Glomerular visceral epithelial cell (primary cell): ENCODE results near the gene DGKI.

Source experiments
- DNase-seq: peaks from one replicate; pipeline ENCODE4 v3.0.0-alpha.2; 2016; ENCODE audit errors: extremely low spot score

Gene DGKI

DNA sequence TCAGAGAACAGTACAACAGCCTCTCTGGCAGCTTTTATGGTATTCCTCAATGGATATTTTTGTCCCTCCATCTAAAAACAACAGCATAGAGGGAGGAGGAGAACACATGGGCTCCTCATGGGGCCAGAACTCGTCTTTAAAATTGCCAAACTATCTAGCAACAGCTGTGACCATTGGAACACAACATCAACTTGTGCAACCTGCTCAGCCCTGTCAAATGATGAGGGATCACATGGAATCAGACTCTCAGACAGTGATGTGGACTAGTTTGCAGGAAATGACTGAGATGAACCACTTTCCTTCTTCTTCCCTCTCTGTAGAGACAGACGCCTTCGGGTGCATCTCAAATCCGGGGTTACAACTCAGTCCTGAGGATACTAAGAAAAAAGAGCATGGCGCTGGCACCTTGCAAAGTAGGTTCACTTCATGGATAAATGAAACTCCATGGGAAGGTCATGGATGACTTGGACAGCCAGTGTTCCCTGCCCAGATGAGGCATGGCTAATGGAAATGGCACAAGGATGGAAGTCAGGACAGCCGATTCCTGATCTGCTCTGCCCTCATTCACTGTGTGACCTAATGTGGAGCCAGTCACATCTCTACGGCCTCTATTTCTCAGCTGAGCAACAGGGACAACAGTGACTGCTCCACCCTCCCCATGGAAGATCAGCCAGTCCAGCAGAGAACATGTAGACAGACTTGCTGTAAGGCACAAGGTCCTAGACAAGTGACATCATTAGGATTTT, 24.6 kb upstream of the DGKI start:
- DNase-seq = no peak

DNA sequence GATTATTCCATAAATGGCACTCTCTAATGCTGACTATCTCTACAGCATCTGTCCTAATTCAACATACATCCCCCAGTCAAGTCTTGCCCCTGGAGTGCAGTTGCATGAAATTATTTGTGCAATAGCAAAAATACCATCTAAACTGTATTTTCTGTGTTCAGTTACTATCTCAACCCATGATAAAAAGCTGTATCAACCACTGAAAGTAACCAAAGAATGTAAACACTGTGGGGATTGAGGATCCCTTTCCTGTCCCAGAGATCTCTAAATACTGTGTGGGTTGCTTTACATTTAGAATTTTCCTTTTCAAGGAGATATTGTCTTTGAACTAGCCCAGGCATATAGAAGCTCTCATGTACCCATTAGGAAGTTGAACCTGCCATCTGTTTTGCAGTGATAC, 23.9 kb upstream of the DGKI start:
- no peak for DNase-seq

DNA sequence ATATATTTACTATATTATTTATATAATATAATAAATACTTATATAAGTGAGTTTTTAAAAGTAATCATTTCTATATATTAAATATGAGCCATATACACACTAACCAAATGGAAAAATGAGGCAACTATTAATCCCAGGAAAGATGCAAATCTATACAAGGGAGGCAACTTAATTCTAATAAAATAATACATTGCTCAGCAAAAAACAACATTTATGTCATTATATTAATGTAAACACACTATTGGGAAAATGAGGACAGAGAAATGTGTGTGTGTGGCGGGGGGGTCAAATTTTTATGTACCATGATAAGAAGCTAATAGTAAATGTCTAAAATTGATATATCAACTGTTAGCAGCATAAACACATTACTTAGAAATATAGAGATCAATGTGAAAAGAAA, 23.3 kb upstream of the DGKI start:
- no peak for DNase-seq

DNA sequence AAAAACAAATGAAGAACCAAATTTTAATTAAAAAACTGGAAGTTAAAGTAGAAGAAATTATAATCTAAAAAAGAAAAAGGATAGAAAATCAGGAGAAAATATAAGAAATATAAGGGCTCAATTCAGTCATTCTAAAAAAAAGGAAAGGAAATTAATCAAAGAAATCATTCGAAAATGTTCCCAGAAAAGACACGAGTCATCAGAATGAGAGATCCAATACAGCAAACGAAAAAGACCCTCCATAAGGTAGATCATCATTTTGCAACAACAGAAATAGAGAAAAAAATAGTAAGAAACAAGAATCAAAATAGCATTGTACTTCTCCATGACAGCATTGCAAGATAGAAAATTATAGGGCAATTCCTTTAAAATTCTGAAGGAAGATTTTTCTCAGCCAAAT, 22.5 kb upstream of the DGKI start:
- DNase-seq = no peak

DNA sequence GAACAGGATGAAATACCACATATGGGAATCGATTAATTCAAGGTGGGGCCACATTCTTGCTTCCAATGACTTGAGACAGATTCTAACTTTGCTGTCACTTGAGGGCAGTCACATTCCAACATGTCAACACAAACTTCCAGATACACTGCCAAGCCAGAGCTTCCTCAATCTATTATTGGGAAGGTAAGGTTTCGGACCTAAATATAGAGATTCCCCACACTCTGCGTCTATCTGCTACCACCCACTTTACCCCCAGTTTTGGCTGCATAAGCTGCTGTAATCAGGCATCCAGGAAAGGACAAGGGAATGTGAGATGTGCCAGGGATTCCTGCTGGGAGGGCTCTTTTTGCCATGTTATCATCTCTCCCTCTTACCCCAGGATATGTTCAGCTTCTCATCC, 20.5 kb upstream of the DGKI start:
- DNase-seq = no peak

DNA sequence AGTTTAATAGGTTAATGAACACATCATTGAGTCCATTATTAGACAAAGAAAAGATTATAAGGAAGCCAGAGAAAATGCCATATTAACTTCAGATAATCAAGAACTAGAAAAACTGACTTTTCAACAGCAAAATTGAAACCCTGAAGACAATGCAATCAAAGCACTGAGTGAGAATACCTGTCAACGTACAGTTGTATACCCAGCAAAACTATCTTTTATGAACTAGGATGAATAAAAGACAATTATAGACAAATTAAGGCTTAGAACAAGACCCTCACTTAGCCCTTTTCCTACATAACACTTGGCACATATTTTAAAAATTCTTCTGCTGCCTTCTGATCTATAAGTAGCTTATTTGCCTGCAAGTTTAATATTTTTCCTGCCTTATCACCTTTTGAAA, 19.0 kb upstream of the DGKI start:
- DNase-seq = no peak

DNA sequence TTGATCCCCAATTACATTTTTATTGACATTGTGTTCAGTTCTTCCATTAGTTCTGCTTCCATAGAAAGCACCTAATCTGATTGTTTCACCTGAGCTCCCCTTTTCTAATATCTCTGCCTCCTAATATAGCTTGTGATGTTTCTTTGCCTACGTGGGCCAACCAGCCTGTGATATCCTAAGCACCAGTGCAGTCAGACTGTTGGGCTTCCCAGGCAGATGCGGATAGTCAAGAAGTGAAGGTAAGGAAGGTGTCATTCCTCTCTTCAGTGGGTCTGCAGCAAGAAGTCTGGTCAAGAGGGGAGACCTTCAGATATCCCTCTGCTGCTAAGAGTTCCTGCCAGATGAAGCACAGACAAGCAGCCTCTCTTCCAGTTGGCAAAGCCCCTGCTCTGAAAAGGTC, 16.2 kb upstream of the DGKI start:
- DNase-seq = no peak

DNA sequence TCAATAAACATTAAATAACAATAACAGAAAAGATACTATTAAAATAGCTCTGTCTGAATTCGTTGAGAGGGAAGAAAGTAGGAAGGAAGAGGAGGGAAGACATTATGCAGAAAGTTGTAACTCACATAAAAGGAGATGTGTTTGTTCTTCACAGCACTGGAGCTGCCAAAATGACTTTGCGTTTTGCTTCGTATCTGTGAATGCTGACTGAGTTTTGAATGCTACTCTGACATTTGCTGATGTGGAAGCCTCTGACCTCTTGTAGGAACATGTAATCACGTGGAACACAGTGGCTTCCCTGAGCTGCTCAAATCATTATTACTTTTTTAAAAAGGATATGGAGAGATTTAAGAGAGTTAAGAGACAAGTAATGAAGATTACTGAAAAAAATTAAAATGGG, 15.6 kb upstream of the DGKI start:
- DNase-seq = no peak

DNA sequence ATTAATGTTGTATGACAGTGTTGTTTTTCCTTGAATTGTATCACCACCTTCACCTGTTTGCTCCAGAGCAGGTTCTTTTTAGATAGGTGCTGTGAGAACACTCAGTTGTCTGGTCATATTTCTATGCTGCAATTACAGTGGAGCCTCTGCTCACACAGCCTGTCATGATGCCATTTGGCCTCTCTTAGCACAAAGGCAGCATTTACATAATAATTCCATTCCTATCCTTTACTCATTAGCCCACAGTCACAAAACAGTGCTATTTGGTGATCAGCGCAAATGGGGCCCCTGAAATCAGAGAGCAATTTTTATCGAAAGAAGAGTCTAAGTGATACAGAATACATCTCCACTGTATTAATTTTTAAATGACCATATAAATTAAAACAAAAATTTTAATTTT, 13.8 kb upstream of the DGKI start:
- DNase-seq = no peak

DNA sequence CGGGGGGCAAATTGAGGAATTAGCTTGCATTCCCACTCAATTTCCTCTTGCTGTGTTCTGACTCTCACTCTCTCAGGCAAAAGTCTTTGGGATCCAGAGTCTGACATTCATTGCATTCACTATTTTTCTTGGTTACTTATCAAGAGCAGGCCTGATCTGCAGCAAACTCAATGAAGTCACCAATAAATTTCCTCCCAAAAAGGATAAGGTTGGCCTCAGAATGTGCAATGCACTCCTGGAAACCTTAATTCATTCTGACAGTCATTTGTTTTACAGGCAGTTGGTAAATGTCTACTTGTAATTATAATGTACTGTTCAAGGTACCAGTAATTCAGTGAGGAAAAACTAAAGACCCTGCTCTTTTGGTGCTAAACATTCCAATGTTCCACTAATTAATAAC, 6.3 kb upstream of the DGKI start:
- DNase-seq = no peak

DNA sequence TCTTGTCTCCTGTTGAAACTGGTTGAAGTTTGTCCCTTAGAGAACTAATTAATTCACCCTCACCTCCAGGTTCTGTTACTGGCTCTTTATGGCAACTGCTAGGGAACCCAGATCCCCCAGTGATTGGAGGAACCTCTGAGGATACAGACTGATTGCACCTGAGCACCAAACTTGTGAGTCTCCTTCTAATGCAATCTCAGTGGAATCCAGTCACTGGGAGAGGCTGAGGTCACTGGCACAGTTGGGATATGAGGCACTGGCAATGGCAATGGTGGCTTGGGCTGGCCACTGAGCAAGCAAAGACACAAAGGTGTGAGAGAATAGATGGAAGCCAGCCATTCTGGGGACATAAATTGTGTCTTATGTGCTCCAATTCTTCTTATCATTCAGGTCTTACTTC, 5.3 kb upstream of the DGKI start:
- DNase-seq = no peak

DNA sequence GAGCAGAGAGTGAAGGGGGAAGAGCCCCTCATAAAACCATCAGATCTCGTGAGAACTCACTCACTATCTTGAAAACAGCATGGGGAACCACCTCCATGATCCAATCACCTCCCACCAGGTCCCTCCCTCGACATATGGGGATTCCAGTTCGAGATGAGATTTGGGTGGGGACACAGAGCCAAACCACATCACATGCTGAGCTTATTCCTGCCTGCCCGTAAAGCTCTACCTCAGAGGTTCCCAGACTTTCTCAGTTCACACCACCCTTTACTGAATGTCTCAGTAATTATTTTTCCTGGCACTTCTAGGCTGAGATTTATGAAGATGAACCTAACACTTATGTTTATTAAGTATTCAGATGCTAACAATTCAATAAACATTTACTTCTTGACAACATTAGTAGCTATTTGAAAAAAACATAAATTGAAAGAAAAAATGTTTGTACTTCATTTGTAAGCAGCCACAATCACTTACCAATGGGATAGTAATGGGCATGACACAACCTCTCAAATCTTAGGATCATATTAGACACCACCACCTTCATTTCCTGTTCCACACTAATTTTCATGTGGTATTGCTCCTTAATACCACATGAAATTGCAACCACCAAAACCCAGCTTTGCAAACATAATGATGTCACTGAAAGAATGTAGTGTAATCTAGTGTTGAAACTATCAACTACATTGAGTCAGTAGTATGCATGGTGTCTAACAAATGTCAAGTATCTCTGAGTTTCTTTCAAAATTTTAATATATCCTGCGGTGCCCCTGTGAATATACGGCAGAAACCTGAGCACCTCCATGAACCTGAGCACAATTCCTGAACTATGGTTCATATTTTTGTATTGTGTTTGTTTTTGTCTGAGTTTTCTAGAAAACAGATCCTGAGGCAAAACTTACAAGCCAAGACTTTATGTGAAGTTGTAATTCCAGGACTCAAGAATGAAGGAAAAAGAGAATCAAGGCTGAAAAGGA, 4.5 kb upstream of the DGKI start:
- peak; percentile 49 for DNase-seq

DNA sequence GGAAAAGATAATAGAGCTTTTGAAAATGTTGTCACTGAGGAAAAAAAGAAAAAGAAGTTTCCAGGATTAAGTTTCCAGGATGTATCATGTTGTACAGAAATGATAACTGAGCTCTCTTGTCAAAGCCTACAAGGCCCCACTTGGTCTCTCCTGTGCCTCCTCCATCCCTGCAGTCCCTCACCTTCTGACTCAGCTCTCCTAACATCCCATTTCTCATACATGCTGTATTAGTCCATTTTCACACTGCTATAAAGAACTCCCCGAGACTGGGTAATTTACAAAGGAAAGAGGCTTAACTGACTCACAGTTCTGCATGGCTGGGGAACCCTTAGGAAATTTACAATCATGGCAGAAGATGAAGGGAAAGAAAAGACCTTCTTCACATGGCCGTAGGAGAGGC, 3.8 kb upstream of the DGKI start:
- DNase-seq = peak; percentile 61

DNA sequence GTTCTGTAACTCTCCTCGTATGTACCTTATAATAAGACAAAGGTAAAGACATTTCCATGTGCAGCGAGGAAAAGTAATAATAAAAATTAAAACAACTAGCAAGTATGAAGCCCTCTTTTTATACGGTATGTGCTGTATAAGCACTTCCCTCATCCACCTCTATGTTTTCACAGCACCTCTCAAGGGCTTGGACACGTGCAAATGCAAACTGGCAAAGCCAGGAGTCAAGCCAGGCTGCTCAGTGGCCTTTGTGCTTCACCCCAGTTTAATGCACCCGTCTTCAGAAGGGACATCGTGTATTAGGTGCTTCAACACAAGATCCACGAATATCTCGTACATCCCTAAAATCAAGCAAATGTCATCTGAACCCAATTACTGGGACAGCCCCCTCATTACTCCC, 1.3 kb upstream of the DGKI start:
- DNase-seq = no peak

DNA sequence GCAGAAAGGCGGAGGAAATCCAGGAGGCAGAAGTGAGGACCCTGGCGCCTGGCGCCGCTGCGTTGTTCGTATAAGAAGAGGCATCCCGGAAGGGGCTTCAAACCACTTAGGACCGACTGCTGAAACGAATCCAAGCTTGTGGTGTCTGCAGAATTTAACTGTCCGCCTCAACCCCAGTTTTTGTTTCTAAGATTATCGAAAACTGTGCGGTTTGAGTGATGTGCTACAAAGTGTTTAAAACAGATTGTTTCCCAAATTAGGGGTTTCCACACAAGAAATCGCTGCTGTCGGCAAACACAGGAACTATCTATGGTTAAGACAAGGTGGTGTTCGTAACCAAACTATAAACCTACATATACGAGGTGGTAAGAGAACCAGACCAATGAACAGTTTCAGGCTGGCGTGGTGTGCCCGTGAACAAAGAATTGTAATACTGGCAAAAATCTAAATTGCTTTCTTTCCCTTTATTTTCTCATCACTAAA, 835 bp upstream of the DGKI start:
- DNase-seq = no peak

DNA sequence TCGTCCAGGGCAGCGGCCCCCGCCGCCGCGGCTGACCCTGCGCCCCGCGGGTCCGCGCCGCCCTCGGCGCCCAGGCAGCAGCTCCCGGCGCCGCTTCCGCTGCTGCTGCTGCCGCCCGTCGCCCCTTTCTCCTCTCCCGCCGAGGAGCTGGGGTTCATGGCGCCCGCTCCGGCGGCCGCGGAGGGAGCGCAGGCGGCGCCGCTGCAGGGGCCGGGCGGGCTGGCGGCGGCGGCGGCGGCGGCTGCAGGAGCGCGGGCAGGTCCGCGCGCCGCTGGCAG, 286 bp downstream of the DGKI start:
- peak; percentile 37 for DNase-seq

DNA sequence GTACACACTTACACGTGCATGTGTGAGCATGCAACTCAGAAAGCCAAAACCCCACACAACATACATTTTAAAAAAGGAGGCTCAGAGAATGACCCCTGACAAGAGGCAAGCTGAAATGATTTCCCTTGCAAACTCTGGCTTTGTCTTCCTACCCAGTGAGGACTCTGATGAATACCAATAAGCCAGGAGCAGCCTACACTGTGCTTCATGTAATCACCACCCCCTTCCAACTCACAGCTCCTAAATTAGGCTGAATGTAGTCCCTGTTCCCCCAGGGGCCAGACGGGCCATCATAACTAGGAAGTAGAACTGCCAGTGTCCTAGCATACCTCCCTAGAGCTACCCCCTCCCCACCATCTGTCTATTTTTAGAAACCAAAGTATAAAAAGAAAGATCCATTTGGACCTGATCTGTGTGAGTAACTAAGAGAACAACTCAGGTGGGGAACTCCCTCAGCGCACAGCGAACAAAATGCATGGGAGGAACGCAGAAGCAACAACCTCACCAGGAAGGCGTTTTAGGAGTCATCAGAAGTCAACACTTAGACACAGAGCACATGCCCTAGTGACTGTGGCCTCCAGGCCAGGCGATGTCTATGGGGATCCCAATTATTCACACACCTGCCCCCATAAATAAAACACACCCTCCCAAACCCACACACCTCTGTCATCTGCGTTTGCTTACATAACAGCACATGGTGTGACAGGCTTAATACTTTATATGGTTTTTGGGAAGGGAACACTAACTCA, 1.9 kb downstream of the DGKI start:
- no peak for DNase-seq

DNA sequence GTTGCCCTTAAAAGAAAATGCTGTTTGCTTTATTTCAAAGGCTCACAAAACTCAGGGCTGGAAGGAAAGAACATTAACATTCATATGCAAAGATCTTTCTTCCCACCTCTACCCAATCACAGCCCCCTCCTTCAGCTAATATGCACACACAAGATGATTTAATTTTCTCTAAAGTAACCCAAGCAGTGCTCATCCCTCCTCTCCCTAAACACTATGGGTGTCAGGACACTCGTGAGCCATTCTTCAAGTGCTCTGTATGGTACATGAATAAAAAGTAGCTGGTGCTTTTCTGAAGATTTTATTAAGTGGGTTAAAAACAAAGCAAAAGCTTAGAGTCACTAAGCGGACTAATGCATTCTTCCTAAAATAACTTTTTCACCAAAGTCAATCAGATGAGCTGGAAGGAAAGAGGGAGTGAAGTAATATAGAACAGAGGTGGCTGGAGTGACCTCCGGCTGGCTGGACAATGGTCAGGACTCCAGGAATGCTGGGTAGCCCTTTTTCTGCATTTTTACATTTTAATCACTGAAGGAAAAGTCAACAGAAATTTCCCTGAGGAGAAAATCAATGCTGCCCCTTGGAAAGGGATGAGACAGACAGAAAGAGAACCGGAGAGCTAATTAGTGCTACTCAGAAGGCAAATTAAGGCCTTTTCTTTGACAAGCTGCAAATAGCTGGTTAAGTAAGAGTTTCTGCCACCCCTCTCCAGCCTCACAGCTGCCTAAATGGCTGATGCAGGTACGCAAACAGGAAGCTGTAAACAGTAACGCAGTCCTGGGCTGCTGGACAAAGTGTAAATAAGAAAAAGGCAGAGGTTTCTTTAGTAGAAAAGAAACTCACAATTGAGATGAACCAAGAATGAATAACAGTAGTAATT, 6.6 kb downstream of the DGKI start:
- no peak for DNase-seq

DNA sequence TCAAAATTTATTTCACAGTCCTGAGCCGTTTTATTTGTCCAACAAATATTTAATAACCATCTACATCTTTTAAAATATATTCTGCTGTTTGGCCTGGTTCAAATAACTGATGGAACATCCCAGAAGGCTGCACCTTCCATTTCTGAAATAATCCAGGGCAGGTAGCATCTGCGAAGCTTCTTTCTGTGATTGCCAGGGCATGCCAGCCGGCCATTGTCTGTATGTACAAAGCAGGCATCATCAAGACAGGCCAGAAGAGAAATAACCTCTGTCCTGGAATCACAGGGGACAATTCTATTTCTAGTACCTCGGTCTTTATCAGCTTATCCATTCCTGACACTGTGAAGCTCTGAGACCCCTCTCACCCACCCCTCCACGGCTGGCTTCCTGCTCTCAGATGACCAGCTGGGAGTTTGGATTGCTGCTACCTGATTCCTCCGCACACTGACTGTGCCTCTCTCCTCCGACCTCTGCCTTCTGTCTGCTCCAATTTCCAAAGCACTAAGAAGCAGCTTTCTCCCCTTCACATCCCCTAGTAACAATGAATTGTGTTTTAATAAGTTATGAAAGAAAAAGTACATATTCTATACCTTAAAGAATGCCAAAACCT, 8.0 kb downstream of the DGKI start:
- DNase-seq = no peak

DNA sequence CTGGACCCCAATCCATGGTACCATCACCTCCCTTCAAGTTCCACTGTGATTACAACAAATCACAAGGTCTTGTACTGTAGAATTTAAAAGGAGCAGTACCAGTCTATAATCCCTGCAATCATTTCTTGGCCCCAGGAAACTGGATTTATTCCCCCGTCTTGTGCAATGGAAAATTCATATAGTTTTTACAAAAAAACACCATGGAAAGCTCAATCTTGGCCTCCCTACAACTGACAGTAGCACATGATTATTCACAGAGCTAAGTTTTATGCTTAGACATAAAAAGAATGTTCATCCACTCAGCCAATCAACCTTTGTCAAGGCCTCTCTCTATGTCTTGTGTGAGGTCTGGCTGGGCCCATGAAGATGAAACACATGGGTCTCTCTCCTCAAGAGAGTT, 10.2 kb downstream of the DGKI start:
- no peak for DNase-seq

DNA sequence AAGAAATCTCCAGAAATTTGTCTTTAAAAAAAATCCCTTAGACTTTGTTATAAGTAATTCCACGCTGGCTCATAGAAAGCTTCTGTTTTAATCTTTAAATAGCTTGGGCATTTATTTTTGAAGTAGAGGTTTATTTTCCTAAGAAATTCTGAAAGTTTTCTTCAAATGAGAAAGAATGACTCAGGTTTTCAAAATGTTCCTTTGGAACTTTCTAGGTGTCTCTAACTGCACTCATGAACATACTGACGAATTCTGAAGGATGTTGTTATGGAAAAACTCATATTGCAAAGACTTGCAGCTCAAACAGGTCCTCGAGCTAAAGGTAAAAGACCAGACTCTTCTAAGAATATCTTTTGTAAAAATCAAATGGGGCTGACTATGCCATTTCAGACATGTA, 10.7 kb downstream of the DGKI start:
- no peak for DNase-seq
